Stimulated activated CD4-positive, alpha-beta T cell treated with anti-CD3 and anti-CD28 coated beads, Interleukin-4, amount 100 ng/mL, for 24 hours (primary cell): ENCODE results near the gene TCF4.

Source experiments
- DNase-seq: peaks from one replicate; pipeline ENCODE4 v3.0.0-alpha.2; 2020

TCF4 gene

DNA sequence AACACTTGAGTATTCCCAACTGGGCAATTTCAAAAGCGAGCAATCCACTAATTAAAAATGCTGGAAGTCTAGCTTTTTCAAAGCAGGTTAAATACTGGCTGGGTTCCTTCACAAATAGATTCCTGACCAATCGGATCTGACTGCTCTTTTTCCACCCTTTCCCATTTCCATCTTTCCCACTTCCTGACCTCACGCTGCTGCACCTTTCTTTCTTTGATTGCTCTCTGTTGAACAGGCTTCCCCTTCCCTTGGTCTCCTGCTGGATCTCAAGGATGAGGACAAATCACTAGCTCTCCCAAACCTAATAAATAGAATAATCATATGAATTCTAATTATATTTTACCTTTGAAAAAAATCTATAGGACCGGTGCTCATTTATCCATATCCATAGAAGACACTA, 121.2 kb downstream of the TCF4 start:
- DNase-seq: no peak

DNA sequence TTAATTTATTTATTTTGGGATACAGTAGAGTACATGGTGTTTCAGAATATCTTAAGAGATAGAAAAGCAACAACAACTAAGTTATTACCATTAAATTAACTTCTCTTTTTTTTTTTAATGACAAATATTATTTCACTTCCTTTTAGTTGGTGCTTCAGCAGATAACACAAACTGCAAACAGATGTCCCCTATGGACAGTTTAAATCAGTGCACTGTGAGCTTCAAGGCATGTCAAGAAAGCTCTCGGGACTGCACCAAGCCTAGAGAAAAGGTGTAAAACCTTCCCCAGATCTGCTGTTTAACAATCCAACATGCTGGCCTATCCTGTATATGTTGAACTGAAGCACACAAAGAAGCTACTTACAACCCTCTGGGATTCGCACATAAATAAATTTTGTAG, 122.7 kb downstream of the TCF4 start:
- no peak for DNase-seq

DNA sequence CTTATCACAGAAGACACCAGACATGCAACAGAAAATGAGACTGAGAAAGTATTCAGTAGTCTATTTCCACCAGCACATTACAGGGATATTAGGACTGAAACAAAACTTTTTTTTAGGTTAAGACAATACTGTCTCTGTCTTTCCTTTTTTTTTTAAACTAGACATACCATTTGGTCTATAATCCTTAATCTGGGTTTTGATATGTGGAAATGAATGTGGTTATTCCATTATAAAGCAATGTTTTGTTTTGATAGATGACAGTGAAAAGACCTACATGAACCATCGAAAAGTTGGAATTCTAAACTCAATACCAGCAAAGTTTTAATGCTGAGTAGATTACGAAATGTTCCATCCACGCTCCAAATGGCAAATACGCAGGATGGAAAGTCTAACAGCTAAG, 123.4 kb downstream of the TCF4 start:
- DNase-seq: no peak

DNA sequence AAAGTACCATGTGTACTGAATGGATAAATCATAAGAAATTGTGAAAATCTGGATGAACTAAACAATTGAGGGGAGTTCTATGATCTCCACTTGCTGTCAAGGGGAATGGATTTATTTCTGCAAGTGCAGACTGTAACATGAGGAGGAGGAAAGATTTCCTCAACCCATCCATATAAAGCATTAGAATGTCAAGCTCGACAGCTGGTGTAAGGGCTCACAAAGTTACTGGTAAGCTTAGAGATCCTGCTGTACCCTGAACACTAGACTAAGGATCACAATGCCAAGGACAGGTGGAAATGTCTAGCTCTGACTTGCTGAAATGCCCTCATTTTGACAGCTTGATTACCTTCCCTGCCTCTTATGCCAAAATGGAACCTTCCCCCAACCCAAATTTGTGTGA, 125.3 kb downstream of the TCF4 start:
- DNase-seq: no peak

DNA sequence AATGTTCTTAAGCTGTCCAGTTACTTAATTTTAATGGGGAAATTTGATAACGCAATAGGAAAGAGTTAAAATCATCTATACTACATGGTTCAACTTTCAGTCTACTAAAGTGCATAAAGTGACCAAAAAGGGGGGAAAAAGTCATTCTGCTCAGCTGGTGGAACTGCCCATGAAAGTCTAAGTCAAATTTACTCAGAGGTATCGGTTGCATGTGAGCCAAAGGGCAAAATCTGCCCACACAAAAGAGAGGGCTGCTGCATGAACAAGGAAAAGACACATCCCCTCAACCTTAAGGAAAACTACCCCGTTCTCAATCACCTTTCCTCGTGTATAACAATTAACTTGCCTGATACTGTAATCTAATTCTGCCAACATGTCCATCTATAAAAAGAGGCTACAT, 126.1 kb downstream of the TCF4 start:
- no peak for DNase-seq

DNA sequence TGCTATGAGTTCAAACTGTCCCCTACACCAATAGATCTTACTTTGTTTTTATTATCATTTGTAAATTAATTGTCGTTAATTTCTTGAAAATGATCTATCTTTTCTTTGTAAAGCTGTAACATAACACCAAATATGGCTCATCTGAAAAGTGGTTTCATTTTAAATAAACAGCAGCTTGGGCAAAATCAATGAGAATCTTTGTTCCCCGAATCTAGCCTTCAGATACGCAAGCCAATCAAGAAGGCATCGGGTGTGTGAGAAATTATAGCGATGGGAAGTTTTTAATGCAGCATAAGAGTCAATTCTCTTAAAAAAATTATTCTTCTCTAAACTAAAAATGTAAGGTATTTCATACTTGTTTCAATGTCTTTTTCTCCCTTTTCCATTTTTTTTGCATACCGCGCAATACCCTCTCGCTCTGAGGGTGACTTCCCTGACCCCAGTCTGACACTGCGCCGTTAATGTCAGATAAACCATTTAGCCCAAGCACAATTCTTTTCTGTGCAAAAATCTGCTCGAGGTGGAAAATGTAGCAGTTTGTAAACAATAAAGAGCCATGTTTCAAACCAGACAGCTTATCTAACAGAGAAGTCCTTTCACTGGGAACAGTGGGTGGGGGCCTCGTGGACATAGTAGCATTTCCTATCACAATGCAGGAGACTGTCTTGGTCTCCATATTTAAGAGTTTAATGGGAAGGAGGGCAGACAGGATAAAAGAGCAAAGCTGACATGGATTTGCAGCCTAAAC, 129.4 kb downstream of the TCF4 start:
- no peak for DNase-seq

DNA sequence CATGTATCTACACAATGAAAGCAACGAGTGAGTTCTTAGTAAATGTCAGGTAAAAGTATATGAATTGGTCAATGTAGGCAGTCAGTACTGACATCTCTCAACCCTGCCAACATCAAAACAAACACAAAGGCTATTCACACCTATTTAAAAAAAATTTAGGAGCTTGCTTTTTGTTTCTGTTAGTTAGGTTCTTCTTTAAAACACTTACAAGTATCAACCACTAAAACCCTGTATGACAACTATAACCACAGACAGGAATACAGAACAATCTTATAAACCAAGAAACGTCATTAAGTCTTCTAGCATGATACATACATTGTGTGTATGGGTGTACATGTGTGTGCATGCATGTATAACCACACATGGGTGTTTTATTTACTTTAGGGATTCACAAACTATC, 131.0 kb downstream of the TCF4 start:
- no peak for DNase-seq

DNA sequence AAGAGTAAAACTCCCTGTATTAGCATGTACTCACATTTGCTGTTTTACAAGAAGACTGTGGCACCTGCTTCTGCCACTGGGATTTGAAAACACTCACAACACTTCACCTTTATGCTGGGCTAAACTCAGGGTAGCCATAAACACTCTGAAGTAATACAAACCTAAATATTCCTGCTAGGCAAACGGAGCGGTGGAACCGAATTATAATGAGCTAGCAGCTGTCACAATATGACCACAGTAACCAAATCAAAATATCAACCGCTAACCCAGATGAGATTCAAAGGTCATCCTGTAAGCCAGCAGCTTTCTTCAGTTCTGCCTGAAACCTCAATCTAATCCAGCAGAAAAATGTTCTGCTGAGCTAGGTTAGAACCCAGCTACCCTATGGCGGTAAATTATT, 132.1 kb downstream of the TCF4 start:
- no peak for DNase-seq

DNA sequence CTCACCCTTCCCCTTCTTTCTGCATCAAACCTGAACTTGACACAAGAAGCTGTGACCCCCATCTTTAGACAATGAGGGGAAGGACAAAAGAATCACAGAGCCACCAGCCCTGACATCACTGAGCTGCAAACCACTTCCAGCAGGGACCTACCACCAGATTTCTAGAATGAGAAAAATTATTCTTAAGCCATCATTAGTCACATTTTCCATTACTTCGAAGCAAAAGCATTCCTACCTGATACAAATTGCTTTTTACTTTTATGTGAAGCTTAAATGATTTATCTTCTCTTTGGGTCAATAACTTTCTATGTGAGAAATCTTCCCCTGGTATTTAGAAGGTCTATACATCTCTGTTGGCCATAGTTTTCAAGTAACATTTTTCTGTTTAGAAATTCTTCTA, 134.8 kb downstream of the TCF4 start:
- no peak for DNase-seq

DNA sequence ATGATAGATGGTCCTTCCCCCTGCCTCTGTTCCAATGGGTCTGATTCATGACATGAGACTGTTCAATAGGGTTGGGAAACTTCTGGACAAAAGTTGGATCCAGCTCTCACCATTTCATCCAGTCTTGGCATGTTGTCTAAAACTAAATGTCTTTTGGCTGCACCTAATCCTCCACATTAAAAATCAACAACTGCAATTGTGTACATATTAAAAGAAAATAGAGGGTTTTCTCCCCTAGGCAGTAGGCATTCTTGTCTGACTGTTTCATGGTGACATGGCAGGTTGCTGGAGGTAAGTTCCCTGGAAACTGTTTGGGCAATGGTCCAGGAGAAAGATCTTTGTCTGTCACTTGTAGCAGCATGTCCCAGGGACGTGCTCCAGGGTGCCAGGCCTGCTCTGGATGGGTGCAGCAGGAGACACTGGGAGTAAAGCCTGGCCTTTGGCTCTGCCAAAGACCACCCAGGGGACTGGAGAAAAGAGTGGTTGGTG, 135.8 kb downstream of the TCF4 start:
- no peak for DNase-seq

DNA sequence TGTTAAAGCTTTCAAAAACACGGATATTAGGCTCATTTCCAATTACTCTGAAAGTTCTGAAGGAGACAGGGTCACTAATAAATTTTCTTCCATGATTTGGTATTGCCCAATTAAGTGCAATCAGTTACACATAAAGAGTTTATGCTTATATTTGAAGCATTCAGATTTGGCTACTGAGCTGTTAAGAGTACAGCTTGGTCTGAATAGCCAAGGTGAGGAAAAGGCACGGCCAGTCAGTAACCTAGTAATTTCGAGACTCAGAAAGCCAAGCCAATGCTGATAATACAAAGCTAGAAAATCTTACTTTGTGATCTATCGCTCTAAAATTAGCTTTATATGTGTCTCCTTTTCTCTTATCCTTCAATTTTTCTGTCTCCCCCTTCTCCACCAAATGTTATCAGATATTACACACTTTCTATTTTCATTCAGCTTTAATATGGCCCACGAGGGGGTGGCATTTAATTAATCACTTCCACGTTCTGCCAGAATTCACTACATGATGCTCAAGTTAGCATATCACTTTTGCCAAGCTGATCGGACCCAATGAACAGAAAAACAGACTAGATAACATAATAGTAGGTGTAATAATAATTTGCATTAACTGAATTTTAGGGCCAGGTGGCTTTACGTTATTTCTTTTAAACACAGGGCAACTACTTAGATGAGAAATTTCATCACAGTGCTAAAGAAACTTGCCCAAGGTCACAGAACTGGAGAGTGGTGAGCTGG, 138.4 kb downstream of the TCF4 start:
- DNase-seq: no peak

DNA sequence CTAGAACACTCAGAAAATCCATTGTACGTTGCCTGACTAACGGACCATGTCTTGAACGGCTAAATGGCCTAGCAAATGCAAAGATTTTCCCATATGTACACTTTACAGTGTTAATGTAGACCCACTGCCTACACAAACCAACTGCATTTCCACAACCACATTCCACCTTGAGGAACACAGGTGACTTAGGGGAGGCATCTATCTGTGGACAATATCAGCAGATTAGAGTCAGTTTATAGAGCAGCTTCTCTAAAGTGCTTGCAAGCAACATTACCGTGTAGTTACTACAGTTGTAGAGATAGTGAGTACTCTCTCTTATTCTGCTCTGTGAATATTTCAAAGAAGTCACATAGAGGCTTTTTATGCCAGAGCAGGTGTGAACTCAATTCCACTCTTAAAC, 139.6 kb downstream of the TCF4 start:
- no peak for DNase-seq

DNA sequence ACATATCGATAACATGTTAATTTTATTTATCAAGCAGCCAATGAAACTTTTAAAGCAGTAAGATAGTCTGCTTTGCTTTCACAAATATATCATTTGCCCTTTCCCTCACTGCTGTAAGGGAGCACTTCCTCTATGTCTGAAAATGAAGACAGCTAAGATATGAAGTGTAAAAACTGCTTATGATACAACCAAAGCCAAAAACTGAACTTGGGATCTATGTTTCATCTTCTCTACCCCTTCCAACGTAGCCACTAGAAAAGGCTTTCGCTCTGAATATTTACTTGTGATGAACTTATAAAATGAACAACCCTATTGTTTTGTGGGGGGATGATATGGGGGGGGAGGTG, 140.3 kb downstream of the TCF4 start:
- no peak for DNase-seq

DNA sequence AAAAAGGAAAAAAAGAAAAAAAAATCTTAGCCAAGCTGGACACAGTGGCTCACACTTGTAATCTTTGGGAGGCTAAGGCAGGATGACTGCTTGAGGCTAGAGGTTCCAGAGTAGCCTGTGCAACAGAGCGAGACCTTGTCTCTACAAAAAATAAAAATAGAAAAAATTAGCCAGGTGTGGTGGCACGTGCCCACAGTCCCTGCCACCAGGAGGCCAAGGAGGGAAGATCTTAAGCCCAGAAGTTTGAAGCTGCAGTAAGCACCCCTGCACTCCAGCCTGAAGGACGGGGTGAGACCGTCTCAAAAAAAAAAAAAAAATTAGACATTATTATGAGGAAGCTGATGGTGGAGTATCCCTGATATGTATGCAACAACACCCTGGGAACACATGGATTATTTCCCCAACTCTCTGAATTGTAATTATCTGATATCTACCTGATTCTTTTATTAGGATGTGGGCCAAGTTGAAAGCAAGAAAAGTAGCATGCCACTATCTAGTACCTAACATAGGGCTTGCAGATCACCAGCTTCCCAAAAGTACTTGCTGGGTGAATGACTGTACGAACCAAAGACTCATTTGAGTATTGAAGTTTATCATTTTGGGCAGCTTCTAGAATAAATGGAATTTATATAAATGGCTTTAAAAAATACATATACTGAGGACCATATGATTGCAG, 140.9 kb downstream of the TCF4 start:
- DNase-seq: no peak

DNA sequence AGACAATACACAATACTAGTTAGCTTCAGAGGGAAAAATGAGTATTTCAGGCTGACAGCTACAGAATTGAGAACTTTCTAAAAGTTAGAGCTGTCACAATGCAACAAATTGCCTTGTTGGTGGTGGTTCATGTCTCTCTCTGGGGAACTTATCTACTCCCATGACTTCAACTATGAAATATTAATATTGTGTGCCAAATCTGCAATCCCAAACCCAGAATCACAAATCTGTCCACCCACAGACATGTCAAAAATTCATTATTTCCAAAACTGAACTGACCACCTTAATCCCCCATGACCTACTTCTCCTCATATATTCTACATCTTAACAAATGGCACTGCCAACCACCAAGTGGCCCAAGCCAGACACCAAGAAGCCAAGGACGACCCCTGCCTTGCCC, 143.5 kb downstream of the TCF4 start:
- DNase-seq: no peak

DNA sequence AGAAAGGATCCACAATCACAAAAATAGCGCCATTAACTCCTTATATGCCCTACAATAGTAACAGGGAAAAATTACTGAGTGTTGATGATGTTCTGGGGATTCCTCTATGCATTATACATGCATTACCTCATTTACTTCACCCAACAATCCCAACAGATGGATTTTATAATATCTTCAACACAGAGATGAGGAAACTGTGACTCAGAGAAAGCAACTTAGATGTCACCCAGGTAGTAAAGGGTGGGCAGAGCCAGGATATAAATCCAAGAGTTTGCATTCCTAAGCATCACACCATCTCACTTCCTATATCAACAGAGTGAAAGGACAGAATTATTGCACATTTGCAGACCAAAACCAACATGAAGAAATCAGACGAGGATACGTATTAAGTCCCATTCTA, 144.2 kb downstream of the TCF4 start:
- DNase-seq: no peak

DNA sequence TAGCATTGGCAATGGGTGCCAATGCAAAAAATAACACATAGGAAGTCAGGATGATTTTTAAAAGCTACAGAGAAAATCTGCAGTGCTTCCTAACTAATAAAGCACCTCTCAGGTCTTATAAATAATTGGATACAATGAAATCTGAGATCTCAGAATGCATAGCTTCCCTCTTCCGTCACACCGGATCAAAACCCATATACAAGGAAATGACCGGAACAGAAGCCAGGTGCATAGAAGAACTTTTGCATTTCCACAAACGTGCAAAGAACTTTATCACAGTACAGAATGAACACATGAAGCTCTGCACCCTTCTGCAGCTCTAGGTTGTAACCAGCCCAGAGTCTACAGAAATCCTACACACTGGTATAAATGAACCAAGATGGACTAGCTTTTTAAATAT, 145.4 kb downstream of the TCF4 start:
- no peak for DNase-seq

DNA sequence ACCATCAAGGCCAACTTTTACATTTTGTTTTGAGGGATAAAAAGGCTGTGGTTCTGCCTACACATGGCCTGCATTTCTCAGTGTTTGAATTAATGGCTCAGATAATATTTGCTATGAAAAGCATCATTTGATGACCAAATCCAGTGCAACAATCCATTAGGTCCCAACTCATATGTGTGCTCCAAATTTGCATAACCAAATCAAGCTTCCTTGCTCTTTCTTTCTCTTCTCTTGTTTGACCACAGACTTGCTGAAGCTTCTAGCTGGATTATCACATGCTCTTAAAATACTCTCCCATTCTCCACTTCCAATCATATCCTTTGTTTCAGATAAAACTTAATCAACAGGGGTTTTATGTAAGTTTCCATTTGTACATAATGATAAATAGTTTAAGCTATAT, 147.0 kb downstream of the TCF4 start:
- no peak for DNase-seq

DNA sequence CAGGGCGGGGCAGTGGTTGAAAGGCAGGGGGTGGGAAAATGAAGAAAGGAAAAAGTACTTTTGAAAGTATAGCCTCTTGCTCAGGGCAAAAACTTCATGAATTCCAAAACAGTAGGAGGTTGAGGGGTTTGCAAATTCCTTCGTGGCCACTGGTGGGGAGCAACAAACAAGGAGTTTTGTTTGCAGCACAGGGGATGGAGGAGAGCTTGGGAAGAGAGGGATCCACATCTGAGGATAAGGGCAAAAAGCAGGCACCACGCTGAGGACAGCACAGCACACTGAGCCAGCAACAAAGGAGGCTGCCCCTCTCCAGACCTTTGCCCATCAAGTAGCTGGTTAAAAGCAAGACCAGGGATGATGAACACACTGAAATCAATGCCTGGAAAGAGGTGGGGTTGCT, 148.9 kb downstream of the TCF4 start:
- no peak for DNase-seq

DNA sequence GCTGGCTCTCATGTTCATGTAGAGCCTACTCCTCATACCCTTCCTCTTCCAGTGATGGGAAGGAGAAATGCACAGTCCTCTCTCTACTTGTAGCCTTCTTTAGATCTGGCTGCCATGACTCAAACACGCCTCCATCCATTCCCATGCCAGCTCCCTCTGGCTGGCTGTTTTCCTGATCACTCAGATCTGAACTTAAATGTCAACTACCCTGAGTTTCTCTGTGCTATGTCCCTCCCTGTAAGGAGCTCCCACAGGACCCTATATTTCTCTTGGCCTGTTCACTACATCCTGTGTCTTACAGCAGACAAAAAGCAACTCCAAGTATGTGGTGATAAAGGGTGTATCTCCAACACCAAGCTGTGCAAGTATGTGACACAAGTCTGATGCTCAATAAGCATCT, 152.4 kb downstream of the TCF4 start:
- no peak for DNase-seq

DNA sequence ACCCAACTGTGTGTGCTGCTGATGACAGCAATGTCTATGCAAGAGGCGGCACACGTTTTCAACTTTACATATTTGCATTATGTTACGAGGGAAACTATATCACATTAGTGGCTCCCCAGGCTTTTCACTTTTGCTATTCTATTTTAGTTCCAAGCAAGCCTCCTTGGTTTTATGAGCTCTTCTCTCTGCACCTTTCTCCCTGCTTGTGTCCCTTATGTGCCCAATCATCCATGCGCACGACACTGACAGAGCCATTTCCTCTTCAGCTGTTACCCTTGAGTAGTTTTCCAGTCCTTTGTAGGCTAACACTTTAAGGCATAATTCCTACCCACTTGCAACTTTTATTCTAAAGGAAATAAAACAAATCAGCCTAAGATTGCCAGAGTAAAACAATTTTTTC, 154.3 kb downstream of the TCF4 start:
- no peak for DNase-seq

DNA sequence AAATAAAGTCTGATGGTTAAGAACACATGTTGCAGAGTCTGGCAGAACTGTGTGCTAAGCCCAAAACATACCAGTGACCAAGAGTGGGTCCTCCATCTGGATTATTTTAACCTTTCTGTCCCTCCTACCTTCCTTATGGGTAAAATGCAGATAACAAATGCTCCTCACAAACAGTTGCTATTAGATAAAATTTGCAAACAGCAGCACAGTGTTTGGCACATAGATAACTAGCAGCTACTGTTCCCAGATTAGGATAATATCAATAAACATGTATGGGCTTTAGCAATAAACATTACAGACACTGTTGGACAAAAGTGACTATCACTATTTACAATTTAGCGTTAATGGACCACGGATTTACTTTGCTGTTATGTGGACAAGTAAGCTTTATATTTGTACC, 154.9 kb downstream of the TCF4 start:
- DNase-seq: no peak

DNA sequence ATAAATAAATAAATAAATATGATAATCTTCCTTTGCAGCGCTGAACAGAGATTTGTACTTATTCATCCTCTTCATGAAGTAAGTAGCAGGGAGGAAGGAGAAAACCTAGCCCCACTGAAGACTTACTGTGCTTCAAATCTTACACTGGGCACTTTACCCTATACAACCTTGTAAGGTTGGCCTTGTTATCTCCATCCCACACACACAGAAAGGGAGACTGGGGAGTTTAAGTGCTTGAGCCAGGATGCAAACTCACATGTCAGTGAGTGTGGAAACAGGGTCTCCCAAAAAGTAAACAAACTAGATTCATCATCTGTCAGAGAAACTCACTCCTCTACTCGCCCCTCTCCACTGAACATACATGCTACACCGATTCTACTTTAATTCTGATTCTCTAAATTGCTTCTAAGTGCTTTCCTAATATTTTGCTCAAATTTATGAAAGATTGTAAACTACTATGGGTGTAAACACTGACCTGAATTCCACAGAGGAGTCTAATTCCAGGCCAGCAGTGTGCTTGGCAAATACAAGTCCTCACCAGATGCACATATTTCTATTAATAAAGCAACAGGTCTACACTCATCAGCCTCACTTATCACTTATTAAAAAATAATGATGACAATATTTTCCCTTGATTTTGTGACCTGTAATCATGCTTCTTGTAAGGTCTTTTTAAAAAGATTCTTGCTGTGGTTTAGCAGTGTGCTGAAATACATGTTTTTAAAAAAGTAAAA, 155.5 kb downstream of the TCF4 start:
- DNase-seq: no peak

DNA sequence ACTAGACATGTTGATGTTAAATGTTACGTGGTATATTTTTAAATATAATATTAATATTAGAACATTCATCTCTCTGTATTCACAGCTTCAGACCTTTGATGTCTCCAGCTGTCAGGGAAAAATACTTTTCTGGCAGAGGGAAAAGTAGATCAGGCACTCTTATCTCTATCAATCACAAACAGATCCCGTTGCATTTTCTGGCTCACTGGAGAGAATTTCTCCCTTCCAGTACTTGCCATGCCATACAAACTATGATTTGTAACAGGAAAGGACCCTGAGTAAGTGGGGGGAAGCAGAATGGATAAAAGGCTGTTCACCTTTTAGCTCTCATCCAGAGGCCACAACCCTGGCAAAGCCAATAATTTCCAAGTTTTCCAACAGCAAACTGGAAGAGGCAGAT, 158.0 kb downstream of the TCF4 start:
- DNase-seq: no peak
